CD4-positive, alpha-beta T cell treated with Interleukin-2 at 100 ng/mL for 4 hours (primary cell): ENCODE data around the gene CLTCL1.
"Not testable (repeated sequence)": the region's sequence is repeated elsewhere in the genome, so short reads cannot be mapped to it uniquely, and the experiment has no call there.

Source experiments
- DNase-seq: peaks from one replicate; pipeline ENCODE4 v3.0.0-alpha.2; 2020; ENCODE audit warnings: low spot score

Gene CLTCL1

DNA sequence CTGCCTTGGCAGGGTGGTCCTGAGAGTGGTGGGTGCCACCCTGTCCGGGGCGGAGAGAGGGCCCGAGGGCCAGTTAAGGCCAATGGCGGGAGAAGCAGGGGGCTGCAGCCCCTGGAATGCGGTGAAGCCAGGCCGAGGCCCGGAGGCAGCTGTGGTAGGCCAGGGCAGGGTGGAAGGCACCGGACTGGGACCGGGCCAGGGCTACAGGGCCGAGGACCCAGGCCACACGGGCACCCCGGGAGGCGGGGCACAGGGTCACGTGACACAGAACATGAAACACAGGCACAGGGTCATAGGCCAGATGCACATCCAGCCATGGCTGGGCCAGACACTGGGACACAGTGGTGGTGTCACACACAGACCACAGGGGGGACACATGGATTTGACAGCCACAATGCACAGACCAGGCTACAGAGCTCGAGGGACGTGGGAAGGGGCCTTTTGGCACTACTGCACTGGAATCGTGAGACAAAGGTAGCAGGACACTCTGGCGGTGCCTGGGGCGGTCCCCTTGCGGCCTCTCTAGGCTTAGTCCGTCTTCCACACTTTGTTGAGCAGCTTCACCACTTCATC, 115.8 kb downstream of the CLTCL1 start:
- DNase-seq: no peak

DNA sequence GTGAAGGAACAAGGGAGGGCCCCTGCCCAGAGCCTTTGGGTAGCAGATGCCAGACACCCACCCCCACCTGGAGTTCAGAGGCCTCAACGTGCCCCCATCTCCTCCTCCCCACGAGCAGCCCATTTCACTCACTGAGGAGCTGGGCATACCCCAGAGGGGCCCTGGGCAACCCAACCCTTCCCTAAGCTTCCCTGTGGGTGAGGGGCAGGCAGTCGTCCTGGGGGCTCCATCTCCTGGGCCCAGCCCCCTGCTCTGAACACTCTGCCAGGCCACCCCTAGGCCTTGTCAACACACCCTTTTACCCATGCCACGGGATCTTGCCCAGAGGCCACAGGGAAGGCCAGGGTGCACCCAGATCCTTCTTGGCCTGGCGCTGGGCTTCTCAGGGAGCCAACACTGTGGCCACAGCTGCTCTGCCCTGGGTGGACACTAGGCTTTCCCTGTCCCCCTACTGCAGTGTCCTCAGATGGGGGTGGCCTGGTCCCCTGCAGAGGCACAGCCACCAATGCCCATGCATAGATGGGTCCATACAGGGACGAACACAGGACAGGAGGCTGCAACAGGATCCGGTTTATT, 116.4 kb downstream of the CLTCL1 start:
- DNase-seq: no peak

GRCh38 chr22:19174106-19175025, 117.2 kb downstream of the CLTCL1 start:
- no peak for DNase-seq

- no peak for DNase-seq
Measured at GRCh38 chr22:19173047-19174035, 118.2 kb downstream of the CLTCL1 start.

DNA sequence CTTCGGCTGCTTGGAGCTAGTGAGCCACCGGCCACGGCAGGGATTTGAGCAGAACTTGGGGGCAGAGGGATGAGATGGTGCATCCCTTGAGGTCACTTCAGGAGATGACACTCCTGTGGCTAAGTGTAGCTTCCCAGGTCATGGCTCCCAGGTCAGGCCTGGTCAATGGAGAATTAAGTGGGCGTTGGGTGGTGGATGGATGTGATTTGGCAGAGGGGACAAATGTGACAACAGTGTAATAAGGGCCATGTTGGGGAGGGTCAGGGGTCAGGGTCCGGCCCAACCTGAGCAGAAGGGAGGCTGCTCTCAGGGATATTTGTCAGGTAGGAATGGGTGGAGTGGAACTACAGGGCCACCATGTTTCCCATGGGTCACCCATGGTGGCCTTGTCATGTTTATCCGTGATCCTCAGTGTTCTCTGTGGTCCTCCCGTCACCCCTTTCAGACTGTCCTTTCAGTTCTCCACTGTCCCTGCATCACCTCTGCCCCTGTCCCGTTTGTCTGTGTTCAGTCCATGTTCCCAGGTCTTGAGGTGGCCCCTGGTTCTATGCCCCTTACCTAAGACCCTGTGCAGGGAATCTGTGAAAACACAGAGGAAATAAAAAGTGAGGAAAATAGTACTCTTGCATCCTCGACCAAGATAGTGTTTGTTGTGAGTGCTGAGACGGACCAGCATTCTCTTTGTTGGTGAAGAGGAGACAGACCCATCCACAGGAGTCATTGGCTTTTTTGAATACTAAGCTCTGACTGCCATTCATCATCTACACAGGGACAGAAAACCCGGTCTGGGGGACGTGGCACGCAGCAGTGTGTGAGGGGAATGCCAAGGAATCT, 119.1 kb downstream of the CLTCL1 start:
- DNase-seq: no peak

DNA sequence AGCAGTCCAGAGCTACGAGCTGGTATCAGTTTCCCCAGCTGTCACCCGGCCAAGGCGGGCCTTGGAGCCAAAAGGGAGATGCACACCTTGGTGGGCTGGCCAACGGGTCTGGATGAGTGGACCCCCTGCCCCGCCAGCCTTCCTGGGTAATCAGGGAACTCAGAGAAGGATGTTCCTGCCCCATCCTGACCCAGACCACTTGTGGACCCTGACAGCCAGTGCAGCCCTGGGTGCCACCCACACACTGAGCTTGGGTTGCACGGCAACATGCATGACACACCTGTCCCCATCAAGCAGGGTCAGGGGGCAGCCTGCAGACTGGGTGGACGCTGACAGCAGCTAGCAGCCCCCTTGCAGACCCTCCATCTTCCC, 121.6 kb downstream of the CLTCL1 start:
- no peak for DNase-seq

DNA sequence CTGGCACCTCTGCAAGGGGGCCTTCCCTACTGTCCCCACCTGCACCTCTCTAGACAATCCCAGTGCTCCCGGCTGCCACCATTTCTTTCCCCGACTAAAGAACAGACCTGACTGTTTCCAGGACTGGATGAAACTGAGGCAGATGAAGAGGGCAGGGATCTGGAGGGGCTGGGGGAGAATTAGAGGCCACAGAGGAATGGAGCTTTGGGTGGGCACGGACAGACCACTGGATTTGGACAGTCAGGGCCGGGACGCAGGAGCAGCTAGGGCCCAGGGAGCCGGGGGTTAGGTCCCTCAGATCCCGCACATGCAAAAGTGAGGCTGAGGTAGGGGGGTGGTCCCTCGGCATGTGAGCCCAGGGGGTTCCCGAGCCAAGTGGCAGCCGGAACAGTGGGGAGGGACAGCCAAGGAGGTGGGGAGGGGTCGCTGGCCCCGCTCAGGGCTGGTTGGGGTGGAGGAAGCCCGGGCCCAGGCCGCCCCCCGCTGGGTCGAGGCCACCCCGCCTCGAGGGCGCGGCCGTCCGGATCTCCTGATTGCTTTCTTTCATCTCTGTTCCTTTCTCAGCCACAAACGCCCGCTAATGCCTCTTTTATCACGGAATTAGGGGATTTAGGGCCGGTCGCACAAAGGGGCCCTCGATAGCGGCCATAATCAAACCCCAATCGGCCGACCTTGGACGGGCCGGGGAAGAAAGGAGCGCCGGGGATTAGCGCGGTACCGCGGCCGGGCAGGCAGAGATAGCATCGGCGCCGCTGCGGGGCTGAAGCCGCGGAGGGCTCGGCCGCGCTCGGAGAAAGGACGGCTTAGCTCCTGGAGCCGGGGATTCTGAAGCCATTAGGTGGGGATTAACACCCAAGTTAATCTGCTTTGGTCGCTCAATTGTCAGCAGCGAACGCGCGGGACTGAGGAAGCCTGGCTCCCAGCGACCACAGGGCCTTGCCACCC, 122.2 kb downstream of the CLTCL1 start:
- no peak for DNase-seq

- DNase-seq: no peak
Measured at GRCh38 chr22:19168088-19168890, 123.2 kb downstream of the CLTCL1 start.

GRCh38 chr22:19167106-19167869, 124.2 kb downstream of the CLTCL1 start:
- DNase-seq: no peak

- no peak for DNase-seq
Measured at GRCh38 chr22:19166421-19166820, 125.1 kb downstream of the CLTCL1 start.

DNA sequence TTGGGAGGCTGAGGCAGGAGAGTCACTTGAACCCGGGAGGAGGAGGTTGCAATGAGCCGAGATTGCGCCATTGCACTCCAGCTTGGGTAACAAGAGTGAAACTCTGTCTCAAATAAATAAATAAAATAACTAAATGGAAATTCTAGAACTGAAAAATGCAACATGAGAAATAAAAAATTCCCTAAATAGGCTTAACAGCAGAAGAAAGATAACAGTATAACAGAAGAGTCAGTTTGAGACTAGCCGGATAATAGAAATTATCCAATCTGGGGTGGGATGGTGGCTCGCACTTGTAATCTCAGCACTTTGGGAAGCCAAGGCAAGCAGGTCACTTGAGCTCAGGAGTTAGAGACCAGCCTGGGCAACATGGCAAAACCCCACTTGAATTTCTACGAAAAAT, 127.1 kb downstream of the CLTCL1 start:
- DNase-seq: no peak

GRCh38 chr22:19158649-19159048, 132.9 kb downstream of the CLTCL1 start:
- not testable (repeated sequence) for DNase-seq

GRCh38 chr22:19156109-19156508, 135.4 kb downstream of the CLTCL1 start:
- not testable (repeated sequence) for DNase-seq

- DNase-seq: no peak
Measured at GRCh38 chr22:19152942-19153883, 138.3 kb downstream of the CLTCL1 start.

DNA sequence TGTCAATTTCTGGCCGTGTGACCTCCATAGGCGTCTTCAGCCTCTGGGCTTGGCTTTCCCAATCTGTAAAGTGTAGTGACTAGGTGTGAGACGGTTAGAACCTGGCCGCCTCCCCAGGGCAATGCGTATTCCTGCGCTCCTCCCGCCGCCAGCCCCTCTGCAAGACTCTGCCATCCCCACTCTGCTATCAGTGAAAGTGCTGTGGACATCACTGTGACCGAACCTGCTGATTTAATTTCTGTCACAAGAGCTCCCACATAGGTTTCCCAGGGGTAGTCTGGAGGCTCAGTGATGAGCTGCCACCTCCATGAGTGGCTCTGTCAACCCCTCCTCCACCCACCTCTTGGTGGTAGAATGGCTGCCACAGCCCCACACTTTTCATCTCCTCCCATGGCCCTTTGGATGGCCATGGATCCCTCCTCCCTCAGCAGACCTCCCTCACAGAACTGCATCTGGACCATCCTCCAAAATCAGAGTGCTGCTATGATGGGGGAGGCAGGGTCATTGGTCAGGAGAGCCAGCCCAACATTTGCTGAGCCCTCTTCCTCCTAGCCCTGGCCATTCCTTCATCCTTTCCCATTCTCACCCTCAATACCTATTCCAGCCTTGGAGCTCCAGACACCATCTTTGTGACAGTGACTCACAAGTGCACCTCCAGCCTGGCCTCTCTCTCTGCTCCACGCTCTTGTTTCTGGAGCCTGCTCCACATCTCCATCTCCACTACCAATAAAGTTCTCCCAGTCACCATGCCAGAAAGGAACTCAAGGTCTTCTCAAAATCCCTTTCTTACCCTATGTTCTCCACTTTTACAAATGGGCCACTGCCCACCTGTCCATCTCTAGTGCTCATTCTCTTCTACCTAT, 140.0 kb downstream of the CLTCL1 start:
- no peak for DNase-seq
